Cardiac muscle cell (in vitro differentiated cells and primary cell): ENCODE measurements around the gene AGPS. TPM values are rescaled to one million over a fixed set of nuclear protein-coding genes. Genes with fewer than 3 reads are reported as not detected.

Experiments used
- DNase-seq, 2 donors: peaks; one replicate each; pipeline versions ENCODE4 v3.0.0 to v3.0.0-alpha.2; 2010 to 2017; ENCODE audit warnings: low read depth in 1 of 2, low spot score in 1 of 2
- H3K27ac ChIP-seq: fragments of 200-600 bp; sonication (generic); 2 replicates; pipeline ENCODE4 v1.5.1; 2016
- H3K27me3 ChIP-seq: fragments of 200-600 bp; sonication (generic); 2 replicates; pipeline ENCODE4 v1.6.0; 2016; ENCODE audit warnings: control low read depth
- H3K36me3 ChIP-seq: fragments of 200-600 bp; sonication (generic); 2 replicates; pipeline ENCODE4 v1.5.1; 2016; ENCODE audit warnings: control low read depth
- H3K4me1 ChIP-seq: fragments of 200-600 bp; sonication (generic); 2 replicates; pipeline ENCODE4 v1.8.1; 2017; ENCODE audit warnings: low read depth, mild to moderate bottlenecking, mixed run types
- H3K4me3 ChIP-seq: fragments of 200-600 bp; sonication (generic); 2 replicates; pipeline ENCODE4 v1.5.1; 2016; ENCODE audit warnings: mild to moderate bottlenecking
- H3K9me3 ChIP-seq: fragments of 200-600 bp; sonication (generic); 2 replicates; pipeline ENCODE4 v1.5.1; 2017; ENCODE audit warnings: low read depth, mild to moderate bottlenecking, control low read depth
- polyA plus RNA-seq: library from polyadenylated mRNA; unstranded; fragments of >200 nt; fragmentation: Nextera tagmentation; extraction: Ambion mirVana; gene quantifications from 2 replicates; pipeline ENCODE4 v1.2.1, GENCODE V29; 2016
- total RNA-seq: library from RNA; depleted of rRNA; stranded (reverse); fragments of >200 nt; gene quantifications from 2 replicates; pipeline ENCODE4 v1.2.3, GENCODE V29; 2016
- TF ChIP-seq, protein P1 (sequence below): IDR thresholded peaks from 2 replicates; pipeline ENCODE4 v1.5.1; 2012; ENCODE audit warnings: low read depth, mild to moderate bottlenecking, low read length

The AGPS gene
- total and polyA plus RNA-seq, 2 experiments from 2014 or later = 13.6 to 86.3 TPM

- Histone ChIP-seq H3K9me3 (no peaks in the 10 kb centered on the region), H3K27ac (no peak overlapping the region), H3K36me3 (no peaks in the 10 kb centered on the region), H3K27me3 (no peaks in the 10 kb centered on the region), H3K4me3 (no peak overlapping the region), H3K4me1 (peaks cover 12% of the 10 kb centered on the region)
- TF ChIP-seq, protein P1, sequence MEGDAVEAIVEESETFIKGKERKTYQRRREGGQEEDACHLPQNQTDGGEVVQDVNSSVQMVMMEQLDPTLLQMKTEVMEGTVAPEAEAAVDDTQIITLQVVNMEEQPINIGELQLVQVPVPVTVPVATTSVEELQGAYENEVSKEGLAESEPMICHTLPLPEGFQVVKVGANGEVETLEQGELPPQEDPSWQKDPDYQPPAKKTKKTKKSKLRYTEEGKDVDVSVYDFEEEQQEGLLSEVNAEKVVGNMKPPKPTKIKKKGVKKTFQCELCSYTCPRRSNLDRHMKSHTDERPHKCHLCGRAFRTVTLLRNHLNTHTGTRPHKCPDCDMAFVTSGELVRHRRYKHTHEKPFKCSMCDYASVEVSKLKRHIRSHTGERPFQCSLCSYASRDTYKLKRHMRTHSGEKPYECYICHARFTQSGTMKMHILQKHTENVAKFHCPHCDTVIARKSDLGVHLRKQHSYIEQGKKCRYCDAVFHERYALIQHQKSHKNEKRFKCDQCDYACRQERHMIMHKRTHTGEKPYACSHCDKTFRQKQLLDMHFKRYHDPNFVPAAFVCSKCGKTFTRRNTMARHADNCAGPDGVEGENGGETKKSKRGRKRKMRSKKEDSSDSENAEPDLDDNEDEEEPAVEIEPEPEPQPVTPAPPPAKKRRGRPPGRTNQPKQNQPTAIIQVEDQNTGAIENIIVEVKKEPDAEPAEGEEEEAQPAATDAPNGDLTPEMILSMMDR = no peak
- DNase-seq = no peak
Observed at GRCh38 chr2:177587371-177587770, 194.8 kb downstream of the AGPS start.

DNA sequence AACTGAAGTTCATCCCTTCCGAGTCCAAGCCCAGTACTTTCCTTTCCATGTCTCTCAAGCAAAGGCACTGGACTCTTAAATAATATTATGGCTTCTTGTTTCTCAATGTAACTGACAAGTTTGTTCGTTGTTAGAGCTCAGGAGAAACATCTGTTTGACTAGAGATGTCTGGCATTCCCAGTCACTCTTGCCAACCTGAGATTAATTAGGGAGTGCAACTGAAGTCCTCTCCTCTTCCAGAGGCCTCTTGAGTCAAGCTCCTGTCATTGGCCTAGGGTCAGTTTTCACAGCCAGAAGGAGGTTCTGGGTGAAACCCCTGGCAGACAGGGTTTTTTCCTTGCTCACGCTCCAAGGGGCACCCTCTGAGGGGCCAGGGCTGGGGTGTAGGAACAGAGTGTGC, 196.1 kb downstream of the AGPS start:
- Histone ChIP-seq H3K9me3 (no peaks in the 10 kb centered on the region), H3K4me1 (peaks cover 12% of the 10 kb centered on the region), H3K27ac (no peak overlapping the region), H3K27me3 (no peaks in the 10 kb centered on the region), H3K36me3 (no peaks in the 10 kb centered on the region), H3K4me3 (no peak overlapping the region)
- TF ChIP-seq, protein P1 = no peak
- no peak for DNase-seq

DNA sequence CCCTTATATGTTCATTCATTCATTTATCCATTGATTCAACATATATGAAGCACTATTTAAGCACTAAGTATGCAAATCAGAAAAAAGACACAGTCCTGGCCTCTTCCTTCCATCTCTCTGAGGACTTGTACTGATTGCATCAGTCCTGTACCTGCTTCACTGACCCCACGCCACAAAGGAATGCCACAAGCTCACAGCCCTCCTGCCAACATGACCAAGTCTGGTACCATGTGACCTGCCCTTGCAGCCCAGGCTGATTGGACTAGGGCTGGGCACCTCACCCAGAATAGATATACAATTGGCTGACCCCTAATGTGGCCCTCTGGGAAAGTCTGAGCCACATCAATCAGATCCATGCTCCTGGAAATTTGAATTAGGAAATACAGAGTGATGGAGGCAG, 196.6 kb downstream of the AGPS start:
- Histone ChIP-seq H3K4me1 (peaks cover 12% of the 10 kb centered on the region), H3K27me3 (no peaks in the 10 kb centered on the region), H3K4me3 (no peak overlapping the region), H3K36me3 (no peaks in the 10 kb centered on the region), H3K9me3 (no peaks in the 10 kb centered on the region), H3K27ac (no peak overlapping the region)
- TF ChIP-seq, protein P1 = no peak
- no peak for DNase-seq

- no peak for DNase-seq
- Histone ChIP-seq H3K27ac (no peak overlapping the region), H3K4me3 (no peak overlapping the region), H3K4me1 (peaks cover 7% of the 10 kb centered on the region), H3K27me3 (no peaks in the 10 kb centered on the region), H3K9me3 (no peaks in the 10 kb centered on the region), H3K36me3 (no peaks in the 10 kb centered on the region)
- TF ChIP-seq, protein P1 = no peak
Observed at GRCh38 chr2:177592397-177592796, 199.8 kb downstream of the AGPS start.

- Histone ChIP-seq H3K9me3 (no peaks in the 10 kb centered on the region), H3K4me3 (no peak overlapping the region), H3K36me3 (no peaks in the 10 kb centered on the region), H3K27me3 (no peaks in the 10 kb centered on the region), H3K27ac (no peak overlapping the region), H3K4me1 (peaks cover 12% of the 10 kb centered on the region)
- no peak for DNase-seq
- TF ChIP-seq, protein P1 = no peak
Observed at GRCh38 chr2:177592945-177593344, 200.4 kb downstream of the AGPS start.

DNA sequence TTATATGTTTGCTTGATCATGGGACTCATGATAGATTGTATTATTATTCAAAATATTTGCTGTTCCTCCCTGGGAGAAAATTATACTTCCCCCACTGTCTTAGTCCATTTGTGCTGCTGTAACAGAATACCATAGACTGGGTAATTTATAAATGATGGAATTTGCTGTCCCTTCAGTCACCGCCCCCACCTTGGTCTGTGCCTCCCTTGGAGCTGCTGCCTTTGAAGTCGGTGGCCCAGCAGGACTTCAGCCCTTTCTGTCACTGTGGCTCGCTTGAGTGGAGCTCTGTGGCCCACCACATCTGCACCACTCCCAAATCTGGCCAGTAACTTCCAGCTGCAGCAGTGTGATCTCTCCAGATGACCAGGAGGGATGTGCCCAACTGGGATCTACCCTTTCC, 200.8 kb downstream of the AGPS start:
- DNase-seq = no peak
- H3K9me3 ChIP-seq = no peaks in the 10 kb centered on the region
- H3K4me3 ChIP-seq = no peak overlapping the region
- H3K36me3 ChIP-seq = no peaks in the 10 kb centered on the region
- H3K4me1 ChIP-seq = peaks cover 14% of the 10 kb centered on the region
- TF ChIP-seq, protein P1 = no peak
- H3K27me3 ChIP-seq = no peaks in the 10 kb centered on the region
- H3K27ac ChIP-seq = no peak overlapping the region
